Urinary bladder (tissue), 4 donors: Measurements from ENCODE around the gene GOLPH3L. TPM values are rescaled to one million over a fixed set of nuclear protein-coding genes. Genes with fewer than 3 reads are reported as not detected.
"Not testable (repeated sequence)": the region's sequence is repeated elsewhere in the genome, so short reads cannot be mapped to it uniquely, and the experiment has no call there.

Experiments
- DNase-seq: peaks from one replicate; pipeline ENCODE4 v3.0.0-alpha.2; 2015; ENCODE audit errors: extremely low spot score
- H3K27ac ChIP-seq: one replicate; pipeline ENCODE4 v1.5.1; 2013; ENCODE audit warnings: low read depth, mild to moderate bottlenecking, moderate library complexity
- H3K36me3 ChIP-seq: one replicate; pipeline ENCODE4 v1.6.1; 2013; ENCODE audit warnings: mild to moderate bottlenecking, moderate library complexity; ENCODE audit not compliant: insufficient read depth
- H3K4me1 ChIP-seq: one replicate; pipeline ENCODE4 v1.6.1; 2013; ENCODE audit warnings: mild to moderate bottlenecking, moderate library complexity; ENCODE audit not compliant: insufficient read depth
- H3K4me3 ChIP-seq: one replicate; pipeline ENCODE4 v1.5.1; 2013; ENCODE audit warnings: low read depth, low read length
- WGBS: extraction: QIAGEN DNeasy Blood & Tissue Kit; methylation state at CpG from one replicate; pipeline ENCODE4 v1.1.7; 2013; 5-methylcytosine and 5-hydroxymethylcytosine counted together
- polyA plus RNA-seq: library from polyadenylated mRNA; stranded (reverse); fragments of 200-250 nt; gene quantifications from one replicate; pipeline ENCODE4 v1.2.3, GENCODE V29; 2013
- total RNA-seq: library from RNA; depleted of rRNA; stranded (reverse); fragments of >200 nt; gene quantifications from one replicate; pipeline ENCODE4 v1.2.3, GENCODE V29; 2014
- donor health status: healthy with polysubstance abuse.
- donor health status: healthy.

Gene GOLPH3L
- total RNA-seq (24.5 TPM), polyA plus RNA-seq (21.5 TPM)

GRCh38 chr1:150696995-150697927 lies at the start of gene GOLPH3L:
Gene GOLPH3L (minus strand): TSS chr1:150697154. CDS start chr1:150694838, 2,316 bp downstream.
- Histone ChIP-seq H3K36me3 (peaks cover 4% of the 10 kb centered on the region), H3K4me3 (peak within 1 kb of the TSS; percentile 74), H3K4me1 (no peaks in the 10 kb centered on the region), H3K27ac (peak within 1 kb of the TSS; percentile 44)
- peak; percentile 99 for DNase-seq
- 1% methylated on average over 18 of the region's 18 CpGs for WGBS

- no peaks in the 10 kb centered on the region for H3K4me1 ChIP-seq
- no peak overlapping the region for H3K4me3 ChIP-seq
- 55% methylated on average over 3 of the region's 3 CpGs for WGBS
- no peak overlapping the region for H3K27ac ChIP-seq
- DNase-seq = no peak
- H3K36me3 ChIP-seq = no peaks in the 10 kb centered on the region
Measured at GRCh38 chr1:150730130-150730721, 33.3 kb upstream of the GOLPH3L start.

- H3K27ac ChIP-seq = no peak overlapping the region
- DNase-seq = no peak
- no peaks in the 10 kb centered on the region for H3K36me3 ChIP-seq
- WGBS = 69% methylated on average over 2 of the region's 2 CpGs
- H3K4me1 ChIP-seq = no peaks in the 10 kb centered on the region
- H3K4me3 ChIP-seq = no peak overlapping the region
Measured at GRCh38 chr1:150724336-150724735, 27.4 kb upstream of the GOLPH3L start.

GRCh38 chr1:150720703-150721102 lies 23.7 kb upstream of the GOLPH3L start, which contains the start of gene HORMAD1:
Gene HORMAD1 (minus strand): TSS chr1:150720895. CDS start chr1:150719505, 1,390 bp downstream.
- WGBS = 96% methylated on average over 24 of the region's 24 CpGs
- no peak for DNase-seq
- Histone ChIP-seq H3K4me3 (no peak within 1 kb of the TSS), H3K27ac (no peak within 1 kb of the TSS), H3K4me1 (no peaks in the 10 kb centered on the region), H3K36me3 (no peaks in the 10 kb centered on the region)

- Histone ChIP-seq H3K36me3 (no peaks in the 10 kb centered on the region), H3K27ac (no peak overlapping the region), H3K4me3 (no peak overlapping the region), H3K4me1 (no peaks in the 10 kb centered on the region)
- 96% methylated on average over 21 of the region's 21 CpGs for WGBS
- no peak for DNase-seq
Measured at GRCh38 chr1:150720098-150720497, 23.1 kb upstream of the GOLPH3L start.

GRCh38 chr1:150718225-150718891 lies 21.4 kb upstream of the GOLPH3L start:
- Histone ChIP-seq H3K36me3 (no peaks in the 10 kb centered on the region), H3K4me1 (no peaks in the 10 kb centered on the region), H3K27ac (no peak overlapping the region), H3K4me3 (no peak overlapping the region)
- 75% methylated on average over 11 of the region's 11 CpGs for WGBS
- DNase-seq = no peak

- not testable (repeated sequence) for H3K4me1 ChIP-seq, H3K27ac ChIP-seq, H3K4me3 ChIP-seq, H3K36me3 ChIP-seq, DNase-seq
- 48% methylated on average over 1 of the region's 1 CpG for WGBS
Measured at GRCh38 chr1:150709031-150709430, 12.1 kb upstream of the GOLPH3L start.

- WGBS = 95% methylated on average over 2 of the region's 2 CpGs
- no peak for DNase-seq
- Histone ChIP-seq H3K27ac (no peak overlapping the region), H3K4me3 (no peak overlapping the region), H3K4me1 (no peaks in the 10 kb centered on the region), H3K36me3 (no peaks in the 10 kb centered on the region)
Measured at GRCh38 chr1:150708595-150708994, 11.6 kb upstream of the GOLPH3L start.

GRCh38 chr1:150706091-150706490 lies 9.1 kb upstream of the GOLPH3L start:
- Histone ChIP-seq H3K36me3 (no peaks in the 10 kb centered on the region), H3K27ac (no peak overlapping the region), H3K4me3 (no peak overlapping the region), H3K4me1 (no peaks in the 10 kb centered on the region)
- WGBS = 72% methylated on average over 1 of the region's 1 CpG
- no peak for DNase-seq

- no peaks in the 10 kb centered on the region for H3K4me1 ChIP-seq
- no peak for DNase-seq
- H3K4me3 ChIP-seq = no peak overlapping the region
- H3K27ac ChIP-seq = no peak overlapping the region
- no peaks in the 10 kb centered on the region for H3K36me3 ChIP-seq
Measured at GRCh38 chr1:150703427-150703826, 6.5 kb upstream of the GOLPH3L start.

- DNase-seq = no peak
- peak overlapping the region; percentile 74 for H3K4me3 ChIP-seq
- peak overlapping the region; percentile 44 for H3K27ac ChIP-seq
- no peaks in the 10 kb centered on the region for H3K4me1 ChIP-seq
- 2% methylated on average over 6 of the region's 6 CpGs for WGBS
- H3K36me3 ChIP-seq = peaks cover 4% of the 10 kb centered on the region
Measured at GRCh38 chr1:150696590-150696989, 364 bp downstream of the GOLPH3L start.

GRCh38 chr1:150696162-150696561 lies 792 bp downstream of the GOLPH3L start:
- Histone ChIP-seq H3K27ac (no peak overlapping the region), H3K4me1 (no peaks in the 10 kb centered on the region), H3K36me3 (peaks cover 4% of the 10 kb centered on the region), H3K4me3 (no peak overlapping the region)
- no peak for DNase-seq
- WGBS = 19% methylated on average over 1 of the region's 1 CpG

GRCh38 chr1:150695561-150695960 lies 1.4 kb downstream of the GOLPH3L start:
- 69% methylated on average over 4 of the region's 4 CpGs for WGBS
- no peak for DNase-seq
- no peak overlapping the region for H3K4me3 ChIP-seq
- no peak overlapping the region for H3K27ac ChIP-seq
- peaks cover 4% of the 10 kb centered on the region for H3K36me3 ChIP-seq
- H3K4me1 ChIP-seq = no peaks in the 10 kb centered on the region
